Esophagus squamous epithelium (tissue), 5 donors: ENCODE results near the gene NUFIP2. TPM values are rescaled to one million over a fixed set of nuclear protein-coding genes. Genes with fewer than 3 reads are reported as not detected.

Experiments used
- DNase-seq: peaks from one replicate; lab custom pipeline; 2025; lab: John Stamatoyannopoulos, UW
- H3K27ac ChIP-seq, 4 donors: fragments of 200-600 bp; sonication (generic); one replicate each; pipeline ENCODE4 v1.5.1; 2016 to 2019; ENCODE audit warnings: mild to moderate bottlenecking in 1 of 4
- H3K27me3 ChIP-seq, 4 donors: fragments of 200-600 bp; sonication (generic); 1 replicate in 3 of 4; 2 replicates in 1 of 4; pipeline versions ENCODE4 v1.5.1 to v1.6.0; 2017 to 2021; ENCODE audit warnings: antibody characterized with exemption in 1 of 4
- H3K36me3 ChIP-seq, 3 donors: fragments of 200-600 bp; sonication (generic); one replicate each; pipeline ENCODE4 v1.5.1; 2016 to 2019
- H3K4me1 ChIP-seq, 3 donors: fragments of 200-600 bp; sonication (generic); one replicate each; pipeline ENCODE4 v1.5.1; 2017 to 2019
- H3K4me3 ChIP-seq, 4 donors: fragments of 200-600 bp; sonication (generic); 1 replicate in 3 of 4; 2 replicates in 1 of 4; pipeline ENCODE4 v1.5.1; 2016 to 2019; ENCODE audit warnings: mild to moderate bottlenecking in 2 of 4, moderate library complexity in 1 of 4
- H3K9me3 ChIP-seq, 3 donors: fragments of 200-600 bp; sonication (generic); one replicate each; pipeline ENCODE4 v1.5.1; 2016 to 2019
- POLR2A ChIP-seq, 4 donors: fragments of 450-650 bp; IDR thresholded peaks; one replicate each; pipeline ENCODE4 v1.6.1; 2017; ENCODE audit warnings: antibody characterized with exemption in 4 of 4, mild to moderate bottlenecking in 4 of 4, moderate library complexity in 3 of 4
- WGBS, 2 donors: methylation state at CpG; one replicate each; pipeline ENCODE4 v1.1.5; 2018; 5-methylcytosine and 5-hydroxymethylcytosine counted together
- intact Hi-C: fragments of 100-400 bp; cut with DNase I; formaldehyde crosslinking; loops from one replicate; pipeline ENCODE4 v1.15.0; 2022
- total RNA-seq, 4 donors: library from RNA; depleted of rRNA; stranded (reverse); fragments of >200 nt; gene quantifications; one replicate each; pipeline ENCODE4 v1.1.0, GENCODE V29; 2016
- TF ChIP-seq, protein P1 (sequence below), 6 experiments: fragments of 450-650 bp in 4 of 6; fragments of 200-600 bp in 2 of 6; sonication (generic) in 2 of 6; IDR thresholded peaks; one replicate each; pipeline ENCODE4 v1.5.1; 2016 to 2019; ENCODE audit warnings: antibody characterized with exemption in 6 of 6, mild to moderate bottlenecking in 4 of 6, moderate library complexity in 4 of 6
- donor health status: DM: yes; HTN: yes; CAD: no.

NUFIP2 gene
- total RNA-seq, 4 donors from 2014 or later, result 20.5 to 33.0 (median 28.4) TPM

DNA sequence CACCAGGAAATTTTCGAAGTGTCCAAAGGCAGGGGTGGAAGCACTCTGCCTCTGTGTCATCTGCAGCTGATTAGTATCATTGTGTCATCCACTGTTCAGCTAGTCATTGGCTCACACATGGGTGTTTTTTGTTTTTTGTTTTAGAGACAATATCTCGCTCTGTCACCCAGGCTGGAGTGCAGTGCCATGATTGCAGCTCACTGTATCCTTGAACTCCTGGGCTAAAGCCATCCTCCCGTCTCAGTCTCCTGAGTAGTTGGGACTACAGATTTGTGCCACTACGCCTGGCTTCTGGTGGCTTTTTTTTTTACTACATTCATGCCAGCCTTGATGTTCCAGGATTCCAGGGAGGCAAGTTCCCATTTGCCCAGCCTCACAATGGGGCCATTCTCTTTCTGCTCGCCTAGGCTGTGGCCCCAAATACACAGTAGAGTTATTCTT lies 81.2 kb downstream of the NUFIP2 start:
- Histone ChIP-seq H3K4me3 (no peak overlapping the region), H3K27ac (peak overlapping the region in 3 of 4 donors; percentile 48 to 68 (median 65)), H3K27me3 (no peaks in the 10 kb centered on the region), H3K4me1 (peaks cover 0 to 12% (median 0%) of the 10 kb centered on the region in 3 donors), H3K9me3 (no peaks in the 10 kb centered on the region), H3K36me3 (no peaks in the 10 kb centered on the region)
- intact Hi-C loops, result no loop called here
- DNase-seq, result no peak
- no peak for TF ChIP-seq POLR2A (IDR thresholded peaks at IDR 0.05)
- TF ChIP-seq, protein P1, sequence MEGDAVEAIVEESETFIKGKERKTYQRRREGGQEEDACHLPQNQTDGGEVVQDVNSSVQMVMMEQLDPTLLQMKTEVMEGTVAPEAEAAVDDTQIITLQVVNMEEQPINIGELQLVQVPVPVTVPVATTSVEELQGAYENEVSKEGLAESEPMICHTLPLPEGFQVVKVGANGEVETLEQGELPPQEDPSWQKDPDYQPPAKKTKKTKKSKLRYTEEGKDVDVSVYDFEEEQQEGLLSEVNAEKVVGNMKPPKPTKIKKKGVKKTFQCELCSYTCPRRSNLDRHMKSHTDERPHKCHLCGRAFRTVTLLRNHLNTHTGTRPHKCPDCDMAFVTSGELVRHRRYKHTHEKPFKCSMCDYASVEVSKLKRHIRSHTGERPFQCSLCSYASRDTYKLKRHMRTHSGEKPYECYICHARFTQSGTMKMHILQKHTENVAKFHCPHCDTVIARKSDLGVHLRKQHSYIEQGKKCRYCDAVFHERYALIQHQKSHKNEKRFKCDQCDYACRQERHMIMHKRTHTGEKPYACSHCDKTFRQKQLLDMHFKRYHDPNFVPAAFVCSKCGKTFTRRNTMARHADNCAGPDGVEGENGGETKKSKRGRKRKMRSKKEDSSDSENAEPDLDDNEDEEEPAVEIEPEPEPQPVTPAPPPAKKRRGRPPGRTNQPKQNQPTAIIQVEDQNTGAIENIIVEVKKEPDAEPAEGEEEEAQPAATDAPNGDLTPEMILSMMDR (IDR thresholded peaks at IDR 0.05), result no peak
- 41 to 56% methylated on average over 5 of the region's 5 CpGs for WGBS, 2 donors

DNA sequence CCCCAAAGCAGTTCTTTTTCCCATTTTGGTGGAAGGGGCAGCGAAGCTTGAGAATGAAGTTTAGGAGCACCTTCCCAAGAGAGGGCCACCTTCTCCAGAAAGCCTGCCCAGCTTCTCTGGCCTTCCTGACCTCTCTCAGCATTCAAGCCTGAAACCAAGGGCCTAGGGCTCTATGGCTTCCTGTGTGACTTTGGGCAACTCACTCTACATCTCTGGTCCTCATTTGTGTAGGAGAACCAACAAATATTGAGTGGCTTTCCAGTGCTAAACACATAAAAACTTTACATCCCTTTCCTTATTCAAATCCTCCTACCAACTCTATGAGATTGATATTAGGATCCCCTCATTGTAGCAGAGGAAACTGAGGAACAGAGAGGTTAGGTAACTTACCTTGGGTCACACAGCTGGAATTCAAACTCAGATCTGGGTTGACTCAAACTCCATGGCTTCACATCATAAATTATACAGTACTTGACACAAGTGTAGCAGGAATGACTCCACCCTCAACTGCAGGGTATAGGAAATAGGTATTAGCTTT lies 81.8 kb downstream of the NUFIP2 start:
- intact Hi-C loops, result no loop called here
- TF ChIP-seq POLR2A (IDR thresholded peaks at IDR 0.05), result no peak
- TF ChIP-seq, protein P1 (IDR thresholded peaks at IDR 0.05), result no peak
- Histone ChIP-seq H3K4me3 (no peak overlapping the region), H3K36me3 (no peaks in the 10 kb centered on the region), H3K27me3 (no peaks in the 10 kb centered on the region), H3K9me3 (no peaks in the 10 kb centered on the region), H3K27ac (peak overlapping the region in 2 of 4 donors; percentile 48 to 68), H3K4me1 (peaks cover 0 to 11% (median 0%) of the 10 kb centered on the region in 3 donors)
- WGBS, 2 donors, result 86 to 100% methylated on average over 1 of the region's 1 CpG
- no peak for DNase-seq

DNA sequence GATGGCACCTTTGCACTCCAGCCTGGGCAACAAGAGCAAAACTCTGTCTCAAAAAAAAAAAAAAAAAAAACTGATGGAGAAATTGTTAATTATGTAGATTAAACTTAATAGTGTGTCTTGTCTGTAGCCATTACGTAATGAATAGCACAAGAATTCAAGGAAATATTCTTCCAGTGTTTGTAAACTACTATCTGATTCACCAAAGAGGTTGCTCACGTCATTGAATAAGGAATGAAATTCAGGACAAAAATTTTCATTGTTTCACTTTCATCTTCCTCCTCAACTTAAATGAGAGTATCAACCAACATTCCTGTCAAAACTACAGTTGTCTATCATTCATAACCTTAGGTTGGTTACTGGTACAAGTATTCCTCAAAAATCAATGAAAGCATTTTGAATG lies 83.1 kb downstream of the NUFIP2 start:
- Histone ChIP-seq H3K4me1 (peaks cover 0 to 7% (median 0%) of the 10 kb centered on the region in 3 donors), H3K9me3 (no peaks in the 10 kb centered on the region), H3K27ac (no peak overlapping the region), H3K36me3 (no peaks in the 10 kb centered on the region), H3K4me3 (no peak overlapping the region), H3K27me3 (no peaks in the 10 kb centered on the region)
- WGBS, 2 donors, result 47 to 51% methylated on average over 2 of the region's 2 CpGs
- intact Hi-C loops, result no loop called here
- DNase-seq, result no peak
- no peak for TF ChIP-seq POLR2A (IDR thresholded peaks at IDR 0.05)
- TF ChIP-seq, protein P1 (IDR thresholded peaks at IDR 0.05), result no peak

DNA sequence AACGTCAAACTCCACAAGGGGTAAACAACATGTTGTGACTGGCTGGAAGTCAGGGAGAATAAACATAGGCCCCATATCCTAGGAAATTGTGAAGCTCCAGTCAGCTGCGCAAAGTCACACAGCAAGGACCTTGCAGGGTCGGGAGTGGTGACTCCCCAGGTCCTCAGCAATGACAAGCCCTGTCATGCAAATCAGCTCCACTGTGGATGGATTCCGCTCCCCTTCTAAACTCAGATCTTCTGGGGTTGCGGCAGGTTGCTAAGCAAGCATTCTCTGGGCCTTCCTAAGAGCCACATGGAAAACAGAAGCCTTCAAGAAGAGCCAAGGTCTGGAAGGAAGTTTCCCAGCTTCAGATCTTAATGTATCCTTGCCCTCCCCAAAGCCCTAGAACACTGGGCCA lies 84.9 kb downstream of the NUFIP2 start:
- Histone ChIP-seq H3K36me3 (no peaks in the 10 kb centered on the region), H3K27me3 (no peaks in the 10 kb centered on the region), H3K4me3 (no peak overlapping the region), H3K27ac (no peak overlapping the region), H3K4me1 (peaks cover 0 to 7% (median 0%) of the 10 kb centered on the region in 3 donors), H3K9me3 (no peaks in the 10 kb centered on the region)
- intact Hi-C loops, result no loop called here
- DNase-seq, result no peak
- TF ChIP-seq POLR2A (IDR thresholded peaks at IDR 0.05), result no peak
- 77 to 87% methylated on average over 5 of the region's 5 CpGs for WGBS, 2 donors

DNA sequence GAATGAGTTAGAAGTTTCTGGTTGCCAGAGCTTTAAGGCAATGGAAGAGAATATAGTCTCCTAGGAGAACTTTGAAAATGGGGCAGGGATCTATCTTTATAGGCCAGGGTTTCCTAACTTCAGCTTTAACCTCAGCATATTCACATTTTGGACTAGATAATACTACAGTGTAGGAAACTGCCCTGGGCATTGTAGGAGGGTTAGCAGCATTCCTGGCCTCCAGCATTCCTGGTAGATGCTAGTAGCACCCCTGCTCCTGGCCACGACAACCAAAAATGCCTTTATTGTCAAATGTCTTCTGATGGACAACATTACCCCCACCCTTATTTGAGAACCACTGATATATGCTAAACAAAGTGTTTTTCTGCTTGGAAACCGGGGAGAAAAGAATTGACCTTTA lies 86.0 kb downstream of the NUFIP2 start:
- intact Hi-C loops, result no loop called here
- no peak for DNase-seq

More for the DNA sequence above, 86.0 kb downstream of the NUFIP2 start:
- 78 to 83% methylated on average over 2 of the region's 2 CpGs for WGBS, 2 donors
- Histone ChIP-seq H3K36me3 (no peaks in the 10 kb centered on the region), H3K4me3 (no peak overlapping the region), H3K9me3 (no peaks in the 10 kb centered on the region), H3K27ac (no peak overlapping the region), H3K27me3 (no peaks in the 10 kb centered on the region), H3K4me1 (peaks cover 0 to 3% (median 0%) of the 10 kb centered on the region in 3 donors)
- no peak for TF ChIP-seq POLR2A (IDR thresholded peaks at IDR 0.05)
- TF ChIP-seq, protein P1 (IDR thresholded peaks at IDR 0.05), result no peak

Other genes starting within 250 kb of the NUFIP2 start
- gene MYO18A, start 113.8 kb downstream of the NUFIP2 start, total RNA-seq, result 10 to 100 TPM; 44.0 to 74.9 (median 68.5) TPM
- not detected for gene CRYBA1, start 47.3 kb downstream of the NUFIP2 start, total RNA-seq
- 10 to 100 TPM; 24.9 to 41.4 (median 38.7) TPM for gene TAOK1, start 96.2 kb upstream of the NUFIP2 start, total RNA-seq